ENCODE data around the gene RTN4IP1.

DNA sequence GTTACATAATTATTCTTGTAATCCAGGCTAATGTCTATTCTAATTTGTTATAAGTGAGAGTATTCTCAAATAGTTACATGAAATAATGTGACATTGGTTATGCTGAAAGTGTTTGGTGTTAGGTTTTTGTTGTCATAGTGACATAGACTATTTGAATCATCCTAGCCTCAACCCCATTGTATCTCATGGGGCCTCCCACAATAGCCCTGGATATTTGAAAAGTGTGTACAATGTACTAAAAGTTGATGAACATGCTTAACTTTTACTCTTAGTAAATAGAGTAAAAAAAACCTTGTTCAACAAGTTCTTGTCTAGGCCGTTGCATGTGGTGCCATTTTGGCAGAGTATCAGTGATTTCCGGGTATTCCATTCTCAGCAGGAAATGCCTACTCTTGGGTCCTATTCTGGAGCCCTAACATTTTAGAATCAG is 83.0 kb downstream of the RTN4IP1 start:
- TF ChIP-seq ZNF41 (CRISPR knock-in tag; conservative IDR thresholded peaks at IDR 0.05) = no peak
- TF ChIP-seq MAX (CRISPR knock-in tag; IDR thresholded peaks at IDR 0.05) = no peak
- TF ChIP-seq POU5F1 (IDR thresholded peaks at IDR 0.05; ENCODE audit: borderline replicate concordance, low read depth, low read length, partially characterized antibody) = no peak
- TF ChIP-seq, protein P1, sequence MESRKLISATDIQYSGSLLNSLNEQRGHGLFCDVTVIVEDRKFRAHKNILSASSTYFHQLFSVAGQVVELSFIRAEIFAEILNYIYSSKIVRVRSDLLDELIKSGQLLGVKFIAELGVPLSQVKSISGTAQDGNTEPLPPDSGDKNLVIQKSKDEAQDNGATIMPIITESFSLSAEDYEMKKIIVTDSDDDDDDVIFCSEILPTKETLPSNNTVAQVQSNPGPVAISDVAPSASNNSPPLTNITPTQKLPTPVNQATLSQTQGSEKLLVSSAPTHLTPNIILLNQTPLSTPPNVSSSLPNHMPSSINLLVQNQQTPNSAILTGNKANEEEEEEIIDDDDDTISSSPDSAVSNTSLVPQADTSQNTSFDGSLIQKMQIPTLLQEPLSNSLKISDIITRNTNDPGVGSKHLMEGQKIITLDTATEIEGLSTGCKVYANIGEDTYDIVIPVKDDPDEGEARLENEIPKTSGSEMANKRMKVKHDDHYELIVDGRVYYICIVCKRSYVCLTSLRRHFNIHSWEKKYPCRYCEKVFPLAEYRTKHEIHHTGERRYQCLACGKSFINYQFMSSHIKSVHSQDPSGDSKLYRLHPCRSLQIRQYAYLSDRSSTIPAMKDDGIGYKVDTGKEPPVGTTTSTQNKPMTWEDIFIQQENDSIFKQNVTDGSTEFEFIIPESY (CRISPR knock-in tag; IDR thresholded peaks at IDR 0.05) = no peak
- TF ChIP-seq KDM5B (IDR thresholded peaks at IDR 0.05; ENCODE audit: insufficient replicate concordance, low read depth, low read length) = no peak
- no peak for TF ChIP-seq POLR2A (conservative IDR thresholded peaks at IDR 0.05)
- TF ChIP-seq TAF1 (IDR thresholded peaks at IDR 0.05; ENCODE audit: control insufficient read depth, extremely low read depth, insufficient read depth, low read length, severe bottlenecking) = no peak
- no peak for TF ChIP-seq ERF (CRISPR knock-in tag; IDR thresholded peaks at IDR 0.05)
- no peak for TF ChIP-seq ZFX (CRISPR knock-in tag; IDR thresholded peaks at IDR 0.05)
- TF ChIP-seq, protein P2, sequence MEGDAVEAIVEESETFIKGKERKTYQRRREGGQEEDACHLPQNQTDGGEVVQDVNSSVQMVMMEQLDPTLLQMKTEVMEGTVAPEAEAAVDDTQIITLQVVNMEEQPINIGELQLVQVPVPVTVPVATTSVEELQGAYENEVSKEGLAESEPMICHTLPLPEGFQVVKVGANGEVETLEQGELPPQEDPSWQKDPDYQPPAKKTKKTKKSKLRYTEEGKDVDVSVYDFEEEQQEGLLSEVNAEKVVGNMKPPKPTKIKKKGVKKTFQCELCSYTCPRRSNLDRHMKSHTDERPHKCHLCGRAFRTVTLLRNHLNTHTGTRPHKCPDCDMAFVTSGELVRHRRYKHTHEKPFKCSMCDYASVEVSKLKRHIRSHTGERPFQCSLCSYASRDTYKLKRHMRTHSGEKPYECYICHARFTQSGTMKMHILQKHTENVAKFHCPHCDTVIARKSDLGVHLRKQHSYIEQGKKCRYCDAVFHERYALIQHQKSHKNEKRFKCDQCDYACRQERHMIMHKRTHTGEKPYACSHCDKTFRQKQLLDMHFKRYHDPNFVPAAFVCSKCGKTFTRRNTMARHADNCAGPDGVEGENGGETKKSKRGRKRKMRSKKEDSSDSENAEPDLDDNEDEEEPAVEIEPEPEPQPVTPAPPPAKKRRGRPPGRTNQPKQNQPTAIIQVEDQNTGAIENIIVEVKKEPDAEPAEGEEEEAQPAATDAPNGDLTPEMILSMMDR (IDR thresholded peaks at IDR 0.05 in 2 of 3, conservative IDR thresholded peaks at IDR 0.05 in 1 of 3; ENCODE audit: insufficient read depth in 2 of 3, low read depth in 1 of 3, low read length in 3 of 3) = no peak
- TF ChIP-seq MYC (IDR thresholded peaks at IDR 0.05; ENCODE audit: low read depth, low read length) = no peak
- TF ChIP-seq MYC (CRISPR knock-in tag; IDR thresholded peaks at IDR 0.05; ENCODE audit: borderline replicate concordance, low read depth) = no peak
- TF ChIP-seq, protein P3, sequence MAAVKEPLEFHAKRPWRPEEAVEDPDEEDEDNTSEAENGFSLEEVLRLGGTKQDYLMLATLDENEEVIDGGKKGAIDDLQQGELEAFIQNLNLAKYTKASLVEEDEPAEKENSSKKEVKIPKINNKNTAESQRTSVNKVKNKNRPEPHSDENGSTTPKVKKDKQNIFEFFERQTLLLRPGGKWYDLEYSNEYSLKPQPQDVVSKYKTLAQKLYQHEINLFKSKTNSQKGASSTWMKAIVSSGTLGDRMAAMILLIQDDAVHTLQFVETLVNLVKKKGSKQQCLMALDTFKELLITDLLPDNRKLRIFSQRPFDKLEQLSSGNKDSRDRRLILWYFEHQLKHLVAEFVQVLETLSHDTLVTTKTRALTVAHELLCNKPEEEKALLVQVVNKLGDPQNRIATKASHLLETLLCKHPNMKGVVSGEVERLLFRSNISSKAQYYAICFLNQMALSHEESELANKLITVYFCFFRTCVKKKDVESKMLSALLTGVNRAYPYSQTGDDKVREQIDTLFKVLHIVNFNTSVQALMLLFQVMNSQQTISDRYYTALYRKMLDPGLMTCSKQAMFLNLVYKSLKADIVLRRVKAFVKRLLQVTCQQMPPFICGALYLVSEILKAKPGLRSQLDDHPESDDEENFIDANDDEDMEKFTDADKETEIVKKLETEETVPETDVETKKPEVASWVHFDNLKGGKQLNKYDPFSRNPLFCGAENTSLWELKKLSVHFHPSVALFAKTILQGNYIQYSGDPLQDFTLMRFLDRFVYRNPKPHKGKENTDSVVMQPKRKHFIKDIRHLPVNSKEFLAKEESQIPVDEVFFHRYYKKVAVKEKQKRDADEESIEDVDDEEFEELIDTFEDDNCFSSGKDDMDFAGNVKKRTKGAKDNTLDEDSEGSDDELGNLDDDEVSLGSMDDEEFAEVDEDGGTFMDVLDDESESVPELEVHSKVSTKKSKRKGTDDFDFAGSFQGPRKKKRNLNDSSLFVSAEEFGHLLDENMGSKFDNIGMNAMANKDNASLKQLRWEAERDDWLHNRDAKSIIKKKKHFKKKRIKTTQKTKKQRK (IDR thresholded peaks at IDR 0.05; ENCODE audit: borderline replicate concordance, low read depth, low read length) = no peak
- TF ChIP-seq HDGF (IDR thresholded peaks at IDR 0.05) = no peak
- TF ChIP-seq PHF20 (IDR thresholded peaks at IDR 0.05; ENCODE audit: partially characterized antibody) = no peak

All from K562 (cell line).